ACC112 (cell line): Measurements from ENCODE around the gene PPP2CA.

Source experiments
- H2AFZ ChIP-seq: fragments of 200-600 bp; sonication (generic); one replicate; pipeline ENCODE4 v1.6.0; 2017; ENCODE audit warnings: antibody characterized with exemption, low read length; ENCODE audit not compliant: unreplicated experiment
- H3K27ac ChIP-seq: fragments of 200-600 bp; sonication (generic); 2 replicates; pipeline ENCODE4 v1.5.1; 2014; ENCODE audit warnings: low read depth, mild to moderate bottlenecking, antibody characterized with exemption, low read length, moderate library complexity
- H3K27me3 ChIP-seq: fragments of 200-600 bp; sonication (generic); 2 replicates; pipeline ENCODE4 v1.6.1; 2014; ENCODE audit warnings: mild to moderate bottlenecking, antibody characterized with exemption, low read length, moderate library complexity, mixed read lengths; ENCODE audit not compliant: insufficient read depth
- H3K36me3 ChIP-seq: fragments of 200-600 bp; sonication (generic); 2 replicates; pipeline ENCODE4 v1.6.1; 2016; ENCODE audit warnings: mild to moderate bottlenecking, antibody characterized with exemption, low read length, moderate library complexity, mixed read lengths; ENCODE audit not compliant: insufficient read depth
- H3K4me1 ChIP-seq: fragments of 200-600 bp; sonication (generic); one replicate; pipeline ENCODE4 v1.6.1; 2016; ENCODE audit warnings: low read length, mixed read lengths; ENCODE audit not compliant: insufficient read depth, unreplicated experiment, control insufficient read depth
- H3K4me3 ChIP-seq: fragments of 200-600 bp; sonication (generic); 2 replicates; pipeline ENCODE4 v1.5.1; 2014; ENCODE audit warnings: mild to moderate bottlenecking, low read depth, low read length
- H3K79me2 ChIP-seq: fragments of 200-600 bp; sonication (generic); one replicate; pipeline ENCODE4 v1.6.0; 2016; ENCODE audit warnings: low read length; ENCODE audit not compliant: control insufficient read depth, unreplicated experiment, insufficient read depth

PPP2CA gene

GRCh38 chr5:134189031-134189430 lies 36.8 kb downstream of the PPP2CA start:
- H3K4me3 ChIP-seq: no peak overlapping the region
- no peaks in the 10 kb centered on the region for H3K27me3 ChIP-seq
- no peaks in the 10 kb centered on the region for H3K79me2 ChIP-seq
- H2AFZ ChIP-seq: no peak overlapping the region
- no peak overlapping the region for H3K27ac ChIP-seq
- H3K36me3 ChIP-seq: no peaks in the 10 kb centered on the region
- no peaks in the 10 kb centered on the region for H3K4me1 ChIP-seq

- no peak overlapping the region for H2AFZ ChIP-seq
- H3K4me1 ChIP-seq: no peaks in the 10 kb centered on the region
- H3K36me3 ChIP-seq: no peaks in the 10 kb centered on the region
- H3K4me3 ChIP-seq: no peak overlapping the region
- no peaks in the 10 kb centered on the region for H3K79me2 ChIP-seq
- no peaks in the 10 kb centered on the region for H3K27me3 ChIP-seq
- no peak overlapping the region for H3K27ac ChIP-seq
Measured at GRCh38 chr5:134188092-134188491, 37.8 kb downstream of the PPP2CA start.

GRCh38 chr5:134184155-134185135 lies 41.4 kb downstream of the PPP2CA start:
- Histone ChIP-seq H3K79me2 (no peaks in the 10 kb centered on the region), H2AFZ (no peak overlapping the region), H3K36me3 (no peaks in the 10 kb centered on the region), H3K27ac (no peak overlapping the region), H3K27me3 (no peaks in the 10 kb centered on the region), H3K4me3 (no peak overlapping the region), H3K4me1 (no peaks in the 10 kb centered on the region)

- Histone ChIP-seq H3K4me1 (no peaks in the 10 kb centered on the region), H3K79me2 (no peaks in the 10 kb centered on the region), H3K27ac (no peak overlapping the region), H3K4me3 (no peak overlapping the region), H2AFZ (no peak overlapping the region), H3K36me3 (no peaks in the 10 kb centered on the region), H3K27me3 (no peaks in the 10 kb centered on the region)
Measured at GRCh38 chr5:134183481-134183880, 42.4 kb downstream of the PPP2CA start.

- 0 out of 2 replicates have a peak overlapping the region, but pooled peaks have one; percentile 94 for H3K27ac ChIP-seq
- H3K79me2 ChIP-seq: peaks cover 37% of the 10 kb centered on the region
- no peaks in the 10 kb centered on the region for H3K27me3 ChIP-seq
- no peaks in the 10 kb centered on the region for H3K36me3 ChIP-seq
- H3K4me1 ChIP-seq: peaks cover 22% of the 10 kb centered on the region
- H2AFZ ChIP-seq: no peak overlapping the region
- H3K4me3 ChIP-seq: peak overlapping the region; percentile 95
Measured at GRCh38 chr5:134178096-134178419, 47.8 kb downstream of the PPP2CA start.

GRCh38 chr5:134177369-134178095 lies 48.3 kb downstream of the PPP2CA start:
- peak overlapping the region; percentile 95 for H3K4me3 ChIP-seq

GRCh38 chr5:134176511-134177368 lies 49.1 kb downstream of the PPP2CA start, which contains the start of gene SKP1:
Gene SKP1, minus strand, starts transcription at chr5:134176950. Its CDS starts 2,928 bp downstream, at chr5:134174022.
- Histone ChIP-seq H3K27ac (peak within 1 kb of the TSS; percentile 94), H2AFZ (peak within 1 kb of the TSS; percentile 77), H3K4me1 (peaks cover 22% of the 10 kb centered on the region), H3K27me3 (no peaks in the 10 kb centered on the region), H3K36me3 (peaks cover 7% of the 10 kb centered on the region; the same call in 1 of the 2 replicates), H3K79me2 (peaks cover 49% of the 10 kb centered on the region), H3K4me3 (peak within 1 kb of the TSS; percentile 95)

More at GRCh38 chr5:134177369-134178095, 48.3 kb downstream of the PPP2CA start:
- H3K79me2 ChIP-seq: peaks cover 41% of the 10 kb centered on the region
- no peaks in the 10 kb centered on the region for H3K27me3 ChIP-seq
- 0 out of 2 replicates have a peak, but pooled peaks cover under 1% of the 10 kb centered on the region for H3K36me3 ChIP-seq
- peak overlapping the region; percentile 77 for H2AFZ ChIP-seq
- H3K4me1 ChIP-seq: peaks cover 22% of the 10 kb centered on the region
- H3K27ac ChIP-seq: peak overlapping the region; percentile 94

- peaks cover 10% of the 10 kb centered on the region for H3K36me3 ChIP-seq
- peak overlapping the region; percentile 95 for H3K4me3 ChIP-seq
- peak overlapping the region; percentile 94 for H3K27ac ChIP-seq
- H3K79me2 ChIP-seq: peaks cover 56% of the 10 kb centered on the region
- H3K27me3 ChIP-seq: no peaks in the 10 kb centered on the region
- H2AFZ ChIP-seq: no peak overlapping the region
- H3K4me1 ChIP-seq: peaks cover 22% of the 10 kb centered on the region
Measured at GRCh38 chr5:134175921-134176510, 49.9 kb downstream of the PPP2CA start.

- peaks cover 22% of the 10 kb centered on the region for H3K4me1 ChIP-seq
- peaks cover 19% of the 10 kb centered on the region for H3K36me3 ChIP-seq
- peak overlapping the region; percentile 94 for H3K27ac ChIP-seq
- H3K27me3 ChIP-seq: no peaks in the 10 kb centered on the region
- H3K79me2 ChIP-seq: peaks cover 65% of the 10 kb centered on the region
- H3K4me3 ChIP-seq: peak overlapping the region; percentile 95
- no peak overlapping the region for H2AFZ ChIP-seq
Measured at GRCh38 chr5:134174841-134175839, 50.7 kb downstream of the PPP2CA start.
